Activated gamma-delta T cell treated with Interleukin-2 at 50 U/mL for 16 hours (primary cell): Measurements from ENCODE around the gene MED13L.

Source experiments
- DNase-seq: peaks from one replicate; pipeline ENCODE4 v3.0.0-alpha.2; 2020

The MED13L gene

DNA sequence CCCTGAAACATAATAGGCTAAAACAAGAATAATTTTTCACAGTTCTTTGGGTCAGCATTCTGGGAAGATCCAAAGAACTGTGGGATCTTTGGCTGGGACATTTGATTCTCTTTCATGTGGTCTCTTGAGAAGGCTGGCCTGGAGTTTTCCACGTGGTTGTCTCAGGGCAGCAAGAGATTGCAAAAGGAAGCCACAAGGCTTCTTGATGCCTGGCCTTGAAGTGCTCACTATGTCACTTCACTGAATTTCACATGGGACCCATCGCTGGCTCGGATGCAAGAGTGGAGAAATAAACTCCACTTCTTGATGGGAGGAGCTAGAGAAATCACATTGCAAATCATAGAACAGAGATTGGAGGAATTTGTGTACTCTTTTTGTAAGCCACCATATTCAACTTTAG is 343.4 kb downstream of the MED13L start:
- DNase-seq, result no peak

GRCh38 chr12:115932066-115932465 is 345.4 kb downstream of the MED13L start:
- DNase-seq, result no peak

- DNase-seq, result no peak
Observed at GRCh38 chr12:115930336-115930735, 347.2 kb downstream of the MED13L start.

GRCh38 chr12:115926037-115926670 is 351.3 kb downstream of the MED13L start:
- no peak for DNase-seq

GRCh38 chr12:115923851-115924250 is 353.6 kb downstream of the MED13L start:
- DNase-seq, result no peak

- no peak for DNase-seq
Observed at GRCh38 chr12:115922952-115923564, 354.4 kb downstream of the MED13L start.

DNA sequence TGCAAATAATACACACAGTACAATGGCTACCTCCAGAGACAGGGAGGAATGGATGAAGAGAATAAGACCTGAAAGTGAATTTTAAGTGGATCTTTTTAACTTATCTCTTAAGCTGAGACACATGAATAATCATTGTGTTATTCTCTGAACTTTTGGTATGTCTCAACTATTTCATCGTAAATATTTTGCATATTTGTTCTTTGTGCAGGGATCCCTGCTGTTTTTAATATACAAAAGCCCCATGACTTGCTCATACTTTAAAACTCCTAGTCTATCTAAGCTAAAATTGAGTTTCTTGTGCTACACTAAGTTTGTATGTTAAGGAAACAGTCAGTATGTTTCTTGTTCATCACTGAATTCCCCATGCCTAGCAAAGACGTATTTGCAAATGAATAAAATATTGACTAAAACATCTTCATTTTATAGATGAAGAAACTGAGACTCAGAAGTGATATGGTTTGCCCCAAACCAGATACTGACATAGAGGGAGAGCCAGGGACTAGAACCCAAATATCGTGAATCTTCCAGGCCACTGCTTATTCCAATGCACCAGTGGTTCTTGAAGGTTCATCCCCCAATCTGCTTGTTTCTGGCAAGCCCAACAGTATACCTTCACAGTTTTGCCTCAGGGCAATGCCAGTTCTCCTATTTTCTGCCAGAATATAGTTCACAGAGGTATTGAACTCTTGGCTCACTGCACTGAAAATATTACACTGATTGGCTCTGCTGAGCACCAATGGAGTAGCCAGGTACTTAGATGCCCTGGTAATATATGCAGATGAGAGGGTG is 356.9 kb downstream of the MED13L start:
- no peak for DNase-seq

- DNase-seq, result no peak
Observed at GRCh38 chr12:115918763-115919162, 358.7 kb downstream of the MED13L start.

GRCh38 chr12:115916910-115917668 is 360.4 kb downstream of the MED13L start:
- DNase-seq, result peak; percentile 73

DNA sequence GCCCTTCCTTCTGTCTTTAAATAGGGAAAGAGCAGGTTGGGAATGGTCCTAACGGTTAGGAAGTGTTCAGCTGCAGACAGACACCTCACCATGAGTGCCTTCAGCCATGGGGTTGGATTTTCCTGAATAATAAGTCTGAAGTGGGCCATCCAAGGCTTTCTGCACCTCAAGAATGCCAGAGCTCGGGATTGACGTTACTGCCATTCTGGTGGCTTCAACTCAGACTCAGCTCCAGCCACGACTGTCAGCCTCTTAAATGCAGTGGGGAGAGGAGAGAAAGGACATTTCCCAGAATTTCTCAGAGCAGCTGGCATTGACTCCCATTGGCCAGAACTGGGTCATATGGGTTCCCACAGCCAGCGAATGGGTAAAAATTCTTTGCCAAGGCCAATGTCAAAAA is 363.4 kb downstream of the MED13L start:
- no peak for DNase-seq

DNA sequence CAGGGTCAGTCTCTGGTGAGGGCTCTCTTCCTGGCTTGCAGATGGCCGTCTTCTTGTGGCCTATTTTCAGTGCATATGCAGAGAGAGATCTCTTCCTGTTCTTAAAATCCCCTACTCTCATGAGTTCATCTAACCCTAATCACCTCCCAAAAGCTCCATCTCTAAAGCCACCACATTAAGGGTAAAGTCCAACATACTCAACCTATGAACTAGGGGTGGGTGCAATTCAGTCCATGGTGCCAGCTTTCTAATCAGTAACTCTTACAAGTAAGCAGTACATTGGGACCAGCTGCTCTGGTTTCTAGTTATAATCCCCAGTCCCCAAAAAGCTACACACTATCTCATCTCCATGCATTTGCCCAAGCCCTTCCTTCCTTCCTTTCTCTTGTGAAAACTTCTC is 365.1 kb downstream of the MED13L start:
- no peak for DNase-seq

DNA sequence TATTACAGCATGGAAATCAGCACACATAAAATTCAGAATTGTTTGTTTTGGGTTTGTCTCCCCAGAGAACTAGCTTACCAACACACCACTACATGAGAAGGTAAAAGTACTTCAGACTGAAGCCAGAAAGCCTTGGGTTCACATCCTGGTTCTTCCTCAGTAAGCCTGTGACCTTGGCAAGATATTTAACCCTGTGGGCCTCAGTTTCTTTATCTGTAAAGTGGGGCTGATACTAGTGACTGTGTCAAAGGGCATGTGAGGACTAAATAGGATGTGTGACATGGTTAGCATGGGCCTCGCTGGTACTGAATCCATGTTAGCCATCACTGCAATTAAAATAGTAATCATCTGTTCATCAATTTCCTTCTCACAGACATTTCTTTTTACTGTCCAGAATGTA is 366.1 kb downstream of the MED13L start:
- no peak for DNase-seq

GRCh38 chr12:115910057-115910456 is 367.4 kb downstream of the MED13L start:
- DNase-seq, result no peak
